ENCODE results near the gene NINJ1. TPM values are rescaled to one million over a fixed set of nuclear protein-coding genes. Genes with fewer than 3 reads are reported as not detected.

The NINJ1 gene
- total RNA-seq, 4 donors from 2014 or later: 28.5 to 58.5 (median 45.7) TPM

- no peak for ATAC-seq
- H3K4me3 ChIP-seq: no peak overlapping the region
- TF ChIP-seq POLR2A (IDR thresholded peaks at IDR 0.05) (no peak), CTCF (IDR thresholded peaks at IDR 0.05 in 4 of 5, conservative IDR thresholded peaks at IDR 0.05 in 1 of 5) (no peak)
- DNase-seq: peak in 1 of 2 donors; percentile 12
- in situ Hi-C loops (cut with MboI; ENCODE audit: low sequenced_read_pairs in 4 of 4) (loop anchor here in 1 of 4 donors (25.0 kb wide), 1 partner anchor 339 kb away; the partner anchor contains the start of genes FAM120A and FAM120AOS), intact Hi-C loops (cut with DNase I; ENCODE audit: low total_unique reads) (no loop called here)
- peaks cover 32 to 34% of the 10 kb centered on the region in 2 donors for H3K4me1 ChIP-seq
- no peak overlapping the region for H3K27ac ChIP-seq
- H3K36me3 ChIP-seq: peaks cover 0 to 17% of the 10 kb centered on the region in 2 donors
- no peaks in the 10 kb centered on the region for H3K9me3 ChIP-seq
- H3K27me3 ChIP-seq: no peaks in the 10 kb centered on the region
Measured at GRCh38 chr9:93123561-93124283, 10.3 kb downstream of the NINJ1 start.

- Histone ChIP-seq H3K4me1 (peaks cover 22 to 24% of the 10 kb centered on the region in 2 donors), H3K27me3 (no peaks in the 10 kb centered on the region), H3K36me3 (peaks cover 0 to 17% of the 10 kb centered on the region in 2 donors), H3K27ac (no peak overlapping the region), H3K9me3 (no peaks in the 10 kb centered on the region), H3K4me3 (no peak overlapping the region)
- TF ChIP-seq POLR2A (IDR thresholded peaks at IDR 0.05): no peak
- TF ChIP-seq CTCF (IDR thresholded peaks at IDR 0.05 in 4 of 5, conservative IDR thresholded peaks at IDR 0.05 in 1 of 5): no peak
- in situ Hi-C loops (cut with MboI; ENCODE audit: low sequenced_read_pairs in 4 of 4): loop anchor here in 1 of 4 donors (25.0 kb wide), 1 partner anchor 340 kb away; the partner anchor contains the start of genes FAM120A and FAM120AOS
- DNase-seq (peak in 1 of 2 donors; percentile 19), ATAC-seq (no peak)
- intact Hi-C loops (cut with DNase I; ENCODE audit: low total_unique reads): no loop called here
Measured at GRCh38 chr9:93122721-93123221, 11.3 kb downstream of the NINJ1 start.

DNA sequence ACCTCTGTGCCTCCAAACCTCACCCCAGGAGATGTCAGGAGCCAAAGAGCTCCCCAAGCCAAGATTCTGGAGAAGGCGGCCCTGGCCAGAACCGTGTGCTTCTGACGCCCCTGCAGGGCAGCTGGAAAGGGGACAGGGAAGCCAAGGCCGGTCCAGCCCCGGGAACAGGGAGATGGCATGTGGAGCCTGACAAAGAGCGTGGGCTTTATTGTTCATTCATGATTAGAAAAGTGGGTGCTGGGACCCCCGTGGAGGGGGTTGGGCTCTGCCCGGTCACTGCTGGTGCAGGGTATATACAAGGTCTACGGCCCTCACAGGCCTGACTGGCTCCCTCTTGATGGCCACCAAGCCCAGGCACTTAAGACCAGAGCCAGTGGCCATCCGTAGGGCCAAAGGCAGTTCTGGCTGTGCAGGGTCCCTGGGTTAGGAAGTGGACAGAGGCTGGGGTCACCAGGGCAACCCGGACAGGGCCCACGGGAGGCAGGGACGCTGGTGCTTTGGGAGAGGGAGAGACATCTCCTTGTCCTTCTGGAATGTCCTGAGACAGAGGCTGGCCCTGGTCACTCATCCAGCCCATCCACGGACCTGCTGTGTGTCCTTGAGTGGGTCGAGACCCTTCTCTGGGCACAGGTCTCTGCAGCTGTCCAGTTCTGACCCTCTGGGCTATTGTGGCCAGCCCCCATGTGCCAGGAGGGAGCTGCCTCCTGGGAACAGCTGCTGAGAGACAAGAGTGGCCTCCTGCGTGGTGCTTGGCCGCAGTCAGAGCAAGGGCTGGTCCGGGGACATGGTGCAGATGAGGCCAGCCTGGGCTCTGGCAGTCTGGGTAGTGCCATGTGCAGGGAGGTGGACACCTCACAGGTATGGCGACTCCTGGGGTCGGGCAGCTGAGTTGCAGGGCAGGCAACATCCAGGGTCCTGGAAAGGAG lies 12.5 kb downstream of the NINJ1 start:
- Histone ChIP-seq H3K9me3 (no peaks in the 10 kb centered on the region), H3K4me3 (no peak overlapping the region), H3K27me3 (no peaks in the 10 kb centered on the region), H3K4me1 (peaks cover 10 to 13% of the 10 kb centered on the region in 2 donors), H3K36me3 (peaks cover 0 to 17% of the 10 kb centered on the region in 2 donors), H3K27ac (no peak overlapping the region)
- TF ChIP-seq CTCF (IDR thresholded peaks at IDR 0.05 in 4 of 5, conservative IDR thresholded peaks at IDR 0.05 in 1 of 5) (no peak), POLR2A (IDR thresholded peaks at IDR 0.05) (no peak)
- no peak for ATAC-seq
- intact Hi-C loops (cut with DNase I; ENCODE audit: low total_unique reads) (no loop called here), in situ Hi-C loops (cut with MboI; ENCODE audit: low sequenced_read_pairs in 4 of 4) (loop anchor here in 1 of 4 donors (25.0 kb wide), 1 partner anchor 341 kb away; the partner anchor contains the start of genes FAM120A and FAM120AOS)
- DNase-seq: peak in 1 of 2 donors; percentile 13

GRCh38 chr9:93120846-93121315 lies 13.2 kb downstream of the NINJ1 start:
- intact Hi-C loops (cut with DNase I; ENCODE audit: low total_unique reads): no loop called here
- TF ChIP-seq POLR2A (IDR thresholded peaks at IDR 0.05) (no peak), CTCF (IDR thresholded peaks at IDR 0.05 in 4 of 5, conservative IDR thresholded peaks at IDR 0.05 in 1 of 5) (no peak)
- Histone ChIP-seq H3K4me3 (no peak overlapping the region), H3K27me3 (no peaks in the 10 kb centered on the region), H3K4me1 (peaks cover 11 to 18% of the 10 kb centered on the region in 2 donors), H3K9me3 (no peaks in the 10 kb centered on the region), H3K36me3 (peaks cover 0 to 17% of the 10 kb centered on the region in 2 donors), H3K27ac (peak overlapping the region in 3 of 4 donors; percentile 57 to 68 (median 65))
- DNase-seq (peak in 1 of 2 donors; percentile 10), ATAC-seq (no peak)
- in situ Hi-C loops (cut with MboI; ENCODE audit: low sequenced_read_pairs in 4 of 4): loop anchor here in 1 of 4 donors (25.0 kb wide), 1 partner anchor 341 kb away; the partner anchor contains the start of genes FAM120A and FAM120AOS
